OCI-LY7 (cell line): ENCODE results near the gene LIPC.

Source experiments
- CTCF ChIP-seq: fragments of 200-600 bp; sonication (generic); conservative IDR thresholded peaks from 2 replicates; pipeline ENCODE4 v1.5.1; 2014; ENCODE audit warnings: mild to moderate bottlenecking, antibody characterized with exemption, low read length, moderate library complexity, mixed read lengths
- EZH2phosphoT487 ChIP-seq: fragments of 200-600 bp; sonication (generic); IDR thresholded peaks from 2 replicates; pipeline ENCODE4 v1.6.1; 2018; ENCODE audit warnings: low read depth, borderline replicate concordance, mild to moderate bottlenecking, mixed run types, antibody characterized with exemption, low read length, moderate library complexity, mixed read lengths

GRCh38 chr15:58405865-58406264, 25.9 kb upstream of the LIPC start:
- TF ChIP-seq CTCF: no peak
- no peak for TF ChIP-seq EZH2phosphoT487
